Stimulated activated CD4-positive, alpha-beta T cell treated with anti-CD3 and anti-CD28 coated beads, Interleukin-1b, Interleukin-23, amount 100 ng/mL, for 48 hours (primary cell): ENCODE measurements around the gene ABHD4.
"Not testable (repeated sequence)": the region's sequence is repeated elsewhere in the genome, so short reads cannot be mapped to it uniquely, and the experiment has no call there.

Experiments used
- DNase-seq: peaks from one replicate; pipeline ENCODE4 v3.0.0-alpha.2; 2020

ABHD4 gene

GRCh38 chr14:22630066-22630465 is 32.0 kb downstream of the ABHD4 start:
- no peak for DNase-seq

- DNase-seq: no peak
These were observed 32.4 kb downstream of the ABHD4 start for GRCh38 chr14:22630486-22630885.

GRCh38 chr14:22634233-22634900 is 36.3 kb downstream of the ABHD4 start:
- DNase-seq: no peak

- DNase-seq: not testable (repeated sequence)
These were observed 37.9 kb downstream of the ABHD4 start for GRCh38 chr14:22635980-22636379.

GRCh38 chr14:22640192-22640591 is 42.1 kb downstream of the ABHD4 start:
- no peak for DNase-seq

GRCh38 chr14:22641846-22642245 is 43.7 kb downstream of the ABHD4 start:
- DNase-seq: no peak

GRCh38 chr14:22644305-22644635 is 46.2 kb downstream of the ABHD4 start, which contains the start of gene OR6J1:
OR6J1 (minus strand) TSS chr14:22644352; CDS start chr14:22634811, 9,541 bp downstream.
- no peak for DNase-seq

GRCh38 chr14:22646570-22647254 is 48.6 kb downstream of the ABHD4 start:
- DNase-seq: no peak

- no peak for DNase-seq
These were observed 50.4 kb downstream of the ABHD4 start for GRCh38 chr14:22648506-22648905.

GRCh38 chr14:22650046-22650739 is 52.1 kb downstream of the ABHD4 start:
- DNase-seq: no peak

GRCh38 chr14:22650960-22651521 is 52.9 kb downstream of the ABHD4 start:
- peak; percentile 22 for DNase-seq

- DNase-seq: no peak
These were observed 53.5 kb downstream of the ABHD4 start for GRCh38 chr14:22651586-22651985.

GRCh38 chr14:22653012-22653621 is 55.0 kb downstream of the ABHD4 start:
- peak; percentile 51 for DNase-seq

GRCh38 chr14:22656226-22656625 is 58.1 kb downstream of the ABHD4 start:
- no peak for DNase-seq

GRCh38 chr14:22656945-22657731 is 59.0 kb downstream of the ABHD4 start:
- no peak for DNase-seq

GRCh38 chr14:22657861-22658260 is 59.8 kb downstream of the ABHD4 start:
- DNase-seq: no peak

GRCh38 chr14:22658946-22659345 is 60.8 kb downstream of the ABHD4 start:
- DNase-seq: no peak

- no peak for DNase-seq
These were observed 62.6 kb downstream of the ABHD4 start for GRCh38 chr14:22660654-22661053.
